Islet of Langerhans (tissue), 1 donor: Measurements from ENCODE around the gene VILL.

Source experiments
- FAIRE-seq: peaks from one replicate; lab custom pipeline; 2011; peaks lifted over from hg19 to GRCh38; lab: Jason Lieb, UNC

The VILL gene

GRCh38 chr3:37990527-37990926 lies at the start of gene VILL:
TSS of gene VILL (plus strand) at chr3:37990786. CDS start at chr3:37993673, 2,887 bp downstream.
- no peak for FAIRE-seq

GRCh38 chr3:37941608-37942508 lies 48.7 kb upstream of the VILL start:
- FAIRE-seq, result no peak

GRCh38 chr3:37942646-37943045 lies 47.9 kb upstream of the VILL start:
- FAIRE-seq, result no peak

GRCh38 chr3:37943126-37943525 lies 47.5 kb upstream of the VILL start:
- FAIRE-seq, result no peak

GRCh38 chr3:37943631-37944314 lies 46.8 kb upstream of the VILL start:
- FAIRE-seq, result no peak

GRCh38 chr3:37944391-37944842 lies 46.2 kb upstream of the VILL start:
- no peak for FAIRE-seq

- no peak for FAIRE-seq
These were observed 45.3 kb upstream of the VILL start for GRCh38 chr3:37945156-37945806.

- no peak for FAIRE-seq
These were observed 44.6 kb upstream of the VILL start for GRCh38 chr3:37945807-37946530.

- no peak for FAIRE-seq
These were observed 44.1 kb upstream of the VILL start for GRCh38 chr3:37946531-37946889.

GRCh38 chr3:37949866-37950265 lies 40.7 kb upstream of the VILL start:
- no peak for FAIRE-seq

GRCh38 chr3:37952564-37952963 lies 38.0 kb upstream of the VILL start:
- no peak for FAIRE-seq

- FAIRE-seq, result no peak
These were observed 37.4 kb upstream of the VILL start for GRCh38 chr3:37953226-37953625.

GRCh38 chr3:37953707-37954394 lies 36.7 kb upstream of the VILL start:
- no peak for FAIRE-seq

GRCh38 chr3:37954881-37955280 lies 35.7 kb upstream of the VILL start:
- FAIRE-seq, result no peak

GRCh38 chr3:37955918-37956707 lies 34.5 kb upstream of the VILL start:
- FAIRE-seq, result no peak

- no peak for FAIRE-seq
These were observed 33.7 kb upstream of the VILL start for GRCh38 chr3:37956723-37957538.

GRCh38 chr3:37957539-37957936 lies 33.0 kb upstream of the VILL start:
- no peak for FAIRE-seq

- no peak for FAIRE-seq
These were observed 28.8 kb upstream of the VILL start for GRCh38 chr3:37961622-37962431.

GRCh38 chr3:37963016-37963415 lies 27.6 kb upstream of the VILL start:
- FAIRE-seq, result peak; percentile 9
